Measurements from ENCODE around the gene MBD6.
"Not testable (repeated sequence)": the region's sequence is repeated elsewhere in the genome, so short reads cannot be mapped to it uniquely, and the experiment has no call there.

The MBD6 gene

GRCh38 chr12:57569858-57570257 is 47.2 kb downstream of the MBD6 start:
- Histone ChIP-seq H3K27me3 (ENCODE audit: insufficient read depth, poor library complexity, severe bottlenecking) (peaks cover under 1% of the 10 kb centered on the region), H3K4me3 (replicated peaks; ENCODE audit: insufficient read depth, low read length) (no peak overlapping the region), H3K27ac (replicated peaks) (no peak overlapping the region)
- no peak for TF ChIP-seq GABPA (IDR thresholded peaks at IDR 0.05; ENCODE audit: low read depth)
- no peak for TF ChIP-seq POLR2AphosphoS5 (IDR thresholded peaks at IDR 0.05; ENCODE audit: low read depth)
- TF ChIP-seq, protein P1, sequence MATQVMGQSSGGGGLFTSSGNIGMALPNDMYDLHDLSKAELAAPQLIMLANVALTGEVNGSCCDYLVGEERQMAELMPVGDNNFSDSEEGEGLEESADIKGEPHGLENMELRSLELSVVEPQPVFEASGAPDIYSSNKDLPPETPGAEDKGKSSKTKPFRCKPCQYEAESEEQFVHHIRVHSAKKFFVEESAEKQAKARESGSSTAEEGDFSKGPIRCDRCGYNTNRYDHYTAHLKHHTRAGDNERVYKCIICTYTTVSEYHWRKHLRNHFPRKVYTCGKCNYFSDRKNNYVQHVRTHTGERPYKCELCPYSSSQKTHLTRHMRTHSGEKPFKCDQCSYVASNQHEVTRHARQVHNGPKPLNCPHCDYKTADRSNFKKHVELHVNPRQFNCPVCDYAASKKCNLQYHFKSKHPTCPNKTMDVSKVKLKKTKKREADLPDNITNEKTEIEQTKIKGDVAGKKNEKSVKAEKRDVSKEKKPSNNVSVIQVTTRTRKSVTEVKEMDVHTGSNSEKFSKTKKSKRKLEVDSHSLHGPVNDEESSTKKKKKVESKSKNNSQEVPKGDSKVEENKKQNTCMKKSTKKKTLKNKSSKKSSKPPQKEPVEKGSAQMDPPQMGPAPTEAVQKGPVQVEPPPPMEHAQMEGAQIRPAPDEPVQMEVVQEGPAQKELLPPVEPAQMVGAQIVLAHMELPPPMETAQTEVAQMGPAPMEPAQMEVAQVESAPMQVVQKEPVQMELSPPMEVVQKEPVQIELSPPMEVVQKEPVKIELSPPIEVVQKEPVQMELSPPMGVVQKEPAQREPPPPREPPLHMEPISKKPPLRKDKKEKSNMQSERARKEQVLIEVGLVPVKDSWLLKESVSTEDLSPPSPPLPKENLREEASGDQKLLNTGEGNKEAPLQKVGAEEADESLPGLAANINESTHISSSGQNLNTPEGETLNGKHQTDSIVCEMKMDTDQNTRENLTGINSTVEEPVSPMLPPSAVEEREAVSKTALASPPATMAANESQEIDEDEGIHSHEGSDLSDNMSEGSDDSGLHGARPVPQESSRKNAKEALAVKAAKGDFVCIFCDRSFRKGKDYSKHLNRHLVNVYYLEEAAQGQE (IDR thresholded peaks at IDR 0.05; ENCODE audit: insufficient replicate concordance, low read depth), result no peak
- no peak for TF ChIP-seq SPI1 (IDR thresholded peaks at IDR 0.05; ENCODE audit: borderline replicate concordance, low read depth)
- TF ChIP-seq, protein P2, sequence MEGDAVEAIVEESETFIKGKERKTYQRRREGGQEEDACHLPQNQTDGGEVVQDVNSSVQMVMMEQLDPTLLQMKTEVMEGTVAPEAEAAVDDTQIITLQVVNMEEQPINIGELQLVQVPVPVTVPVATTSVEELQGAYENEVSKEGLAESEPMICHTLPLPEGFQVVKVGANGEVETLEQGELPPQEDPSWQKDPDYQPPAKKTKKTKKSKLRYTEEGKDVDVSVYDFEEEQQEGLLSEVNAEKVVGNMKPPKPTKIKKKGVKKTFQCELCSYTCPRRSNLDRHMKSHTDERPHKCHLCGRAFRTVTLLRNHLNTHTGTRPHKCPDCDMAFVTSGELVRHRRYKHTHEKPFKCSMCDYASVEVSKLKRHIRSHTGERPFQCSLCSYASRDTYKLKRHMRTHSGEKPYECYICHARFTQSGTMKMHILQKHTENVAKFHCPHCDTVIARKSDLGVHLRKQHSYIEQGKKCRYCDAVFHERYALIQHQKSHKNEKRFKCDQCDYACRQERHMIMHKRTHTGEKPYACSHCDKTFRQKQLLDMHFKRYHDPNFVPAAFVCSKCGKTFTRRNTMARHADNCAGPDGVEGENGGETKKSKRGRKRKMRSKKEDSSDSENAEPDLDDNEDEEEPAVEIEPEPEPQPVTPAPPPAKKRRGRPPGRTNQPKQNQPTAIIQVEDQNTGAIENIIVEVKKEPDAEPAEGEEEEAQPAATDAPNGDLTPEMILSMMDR (IDR thresholded peaks at IDR 0.05; ENCODE audit: insufficient read depth, low read length), result no peak
- no peak for DNase-seq (ENCODE audit: low read depth in 1 of 2, low spot score in 1 of 2)

- H3K27me3 ChIP-seq (ENCODE audit: insufficient read depth, poor library complexity, severe bottlenecking), result not testable (repeated sequence)
Observed at GRCh38 chr12:57570438-57570837, 47.8 kb downstream of the MBD6 start.

GRCh38 chr12:57571926-57572762 is 49.5 kb downstream of the MBD6 start:
- no peaks in the 10 kb centered on the region for H3K27me3 ChIP-seq (ENCODE audit: insufficient read depth, poor library complexity, severe bottlenecking)
- H3K4me3 ChIP-seq (replicated peaks; ENCODE audit: insufficient read depth, low read length), result no peak overlapping the region
- TF ChIP-seq POLR2AphosphoS5 (IDR thresholded peaks at IDR 0.05; ENCODE audit: low read depth) (no peak), SPI1 (IDR thresholded peaks at IDR 0.05; ENCODE audit: borderline replicate concordance, low read depth) (no peak), GABPA (IDR thresholded peaks at IDR 0.05; ENCODE audit: low read depth) (no peak)
- TF ChIP-seq, protein P2 (IDR thresholded peaks at IDR 0.05; ENCODE audit: insufficient read depth, low read length), result no peak
- TF ChIP-seq, protein P1 (IDR thresholded peaks at IDR 0.05; ENCODE audit: insufficient replicate concordance, low read depth), result no peak
- no peak overlapping the region for H3K27ac ChIP-seq (replicated peaks)
- DNase-seq (ENCODE audit: low read depth in 1 of 2, low spot score in 1 of 2), result no peak

More at GRCh38 chr12:57570438-57570837, 47.8 kb downstream of the MBD6 start:
- H3K27ac ChIP-seq (replicated peaks); H3K4me3 ChIP-seq (replicated peaks; ENCODE audit: insufficient read depth, low read length); DNase-seq (ENCODE audit: low read depth in 1 of 2, low spot score in 1 of 2): not testable (repeated sequence)

DNA sequence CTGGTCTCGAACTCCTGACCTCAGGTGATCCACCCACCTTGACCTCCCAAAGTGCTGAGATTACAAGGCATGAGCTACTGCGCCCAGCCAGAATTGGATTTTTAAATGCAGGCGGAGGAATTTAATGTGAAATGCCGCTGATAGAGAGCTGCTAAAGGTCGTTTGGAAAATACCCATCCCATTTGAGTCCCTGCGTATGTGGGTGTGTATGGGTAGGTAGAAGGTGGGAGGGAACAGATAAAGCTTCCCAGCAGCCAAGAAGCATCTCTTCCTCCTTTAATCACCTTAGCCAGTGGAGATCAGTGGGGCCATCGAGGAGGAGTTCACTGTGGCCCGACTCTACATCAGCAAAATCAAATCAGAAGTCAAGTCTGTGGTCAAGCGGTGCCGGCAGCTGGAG is 52.2 kb downstream of the MBD6 start:
- TF ChIP-seq POLR2AphosphoS5 (IDR thresholded peaks at IDR 0.05; ENCODE audit: low read depth), result no peak
- no peak overlapping the region for H3K4me3 ChIP-seq (replicated peaks; ENCODE audit: insufficient read depth, low read length)
- no peak for DNase-seq (ENCODE audit: low read depth in 1 of 2, low spot score in 1 of 2)
- H3K27me3 ChIP-seq (ENCODE audit: insufficient read depth, poor library complexity, severe bottlenecking), result no peaks in the 10 kb centered on the region
- H3K27ac ChIP-seq (replicated peaks), result no peak overlapping the region

All from HL-60 (cell line).